OCI-LY1 (cell line): ENCODE data around the gene ZNF462.

Experiments used
- H2AFZ ChIP-seq: fragments of 200-600 bp; sonication (generic), shearing (Covaris generic); 2 replicates; pipeline ENCODE4 v1.6.0; 2014; ENCODE audit warnings: antibody characterized with exemption, mild to moderate bottlenecking, low read length
- H3F3A ChIP-seq: fragments of 200-600 bp; sonication (generic), shearing (Covaris generic); 2 replicates; pipeline ENCODE4 v1.6.0; 2014; ENCODE audit warnings: mild to moderate bottlenecking, antibody characterized with exemption, low read length, moderate library complexity; ENCODE audit not compliant: insufficient read depth
- H3K27ac ChIP-seq: fragments of 200-600 bp; sonication (generic); 2 replicates; pipeline ENCODE4 v1.5.1; 2014; ENCODE audit warnings: low read length, mixed run types, mild to moderate bottlenecking, low read depth; ENCODE audit not compliant: poor library complexity, severe bottlenecking
- H3K27me3 ChIP-seq: fragments of 200-600 bp; sonication (generic); 2 replicates; pipeline ENCODE4 v1.6.0; 2014; ENCODE audit warnings: antibody characterized with exemption, mild to moderate bottlenecking, low read length, moderate library complexity; ENCODE audit not compliant: insufficient read depth
- H3K36me3 ChIP-seq: fragments of 200-600 bp; sonication (generic); 2 replicates; pipeline ENCODE4 v1.6.1; 2014; ENCODE audit warnings: mild to moderate bottlenecking, antibody characterized with exemption, low read length, moderate library complexity, mixed read lengths; ENCODE audit not compliant: insufficient read depth
- H3K4me1 ChIP-seq: fragments of 200-600 bp; sonication (generic); 2 replicates; pipeline ENCODE4 v1.5.1; 2014; ENCODE audit warnings: mild to moderate bottlenecking, low read length, moderate library complexity; ENCODE audit not compliant: insufficient read depth, severe bottlenecking
- H3K4me2 ChIP-seq: fragments of 200-600 bp; sonication (generic), shearing (Covaris generic); 2 replicates; pipeline ENCODE4 v1.6.1; 2014; ENCODE audit warnings: low read length
- H3K4me3 ChIP-seq: fragments of 200-600 bp; sonication (generic); 2 replicates; pipeline ENCODE4 v1.5.1; 2014; ENCODE audit warnings: low read length, low read depth, mild to moderate bottlenecking, mixed read lengths; ENCODE audit not compliant: poor library complexity, severe bottlenecking
- H3K79me2 ChIP-seq: fragments of 200-600 bp; shearing (Covaris generic); 2 replicates; pipeline ENCODE4 v1.6.1; 2016; ENCODE audit warnings: mixed run types, low read length, mixed read lengths; ENCODE audit not compliant: insufficient read depth
- H3K9ac ChIP-seq: fragments of 200-600 bp; sonication (generic), shearing (Covaris generic); 2 replicates; pipeline ENCODE4 v1.6.1; 2014; ENCODE audit warnings: mild to moderate bottlenecking, low read length, mixed read lengths
- H3K9me2 ChIP-seq: fragments of 200-600 bp; sonication (generic), shearing (Covaris generic); 2 replicates; pipeline ENCODE4 v1.6.1; 2014; ENCODE audit warnings: low read depth, mild to moderate bottlenecking, low read length, mixed read lengths
- H3K9me3 ChIP-seq: fragments of 200-600 bp; shearing (Covaris generic); 2 replicates; pipeline ENCODE4 v1.6.1; 2014; ENCODE audit warnings: low read length, mixed read lengths
- H4K20me1 ChIP-seq: fragments of 200-600 bp; sonication (generic), shearing (Covaris generic); 2 replicates; pipeline ENCODE4 v1.6.0; 2016; ENCODE audit warnings: mild to moderate bottlenecking, low read length; ENCODE audit not compliant: insufficient read depth
- CTCF ChIP-seq: fragments of 200-600 bp; sonication (generic), shearing (Covaris generic); IDR thresholded peaks from 2 replicates; pipeline ENCODE4 v1.5.1; 2017; ENCODE audit warnings: mild to moderate bottlenecking, antibody characterized with exemption, low read length, moderate library complexity, mixed read lengths
- EZH2 ChIP-seq: fragments of 200-600 bp; sonication (generic), shearing (Covaris generic); IDR thresholded peaks from 2 replicates; pipeline ENCODE4 v1.8.0; 2017; ENCODE audit warnings: borderline replicate concordance, mixed run types, mild to moderate bottlenecking, antibody characterized with exemption, low read length, moderate library complexity, mixed read lengths

The ZNF462 gene

GRCh38 chr9:106918825-106919509 lies 56.0 kb downstream of the ZNF462 start:
- Histone ChIP-seq H3K79me2 (no peaks in the 10 kb centered on the region), H3K9me2 (no peaks in the 10 kb centered on the region), H2AFZ (no peak overlapping the region), H3K4me3 (no peak overlapping the region), H3K9ac (no peak overlapping the region), H4K20me1 (no peaks in the 10 kb centered on the region), H3K27ac (no peak overlapping the region), H3K36me3 (no peaks in the 10 kb centered on the region), H3K4me2 (no peak overlapping the region), H3F3A (no peaks in the 10 kb centered on the region), H3K9me3 (no peaks in the 10 kb centered on the region), H3K27me3 (no peaks in the 10 kb centered on the region), H3K4me1 (no peaks in the 10 kb centered on the region)
- no peak for TF ChIP-seq CTCF
- TF ChIP-seq EZH2, result no peak

GRCh38 chr9:106920091-106920490 lies 57.1 kb downstream of the ZNF462 start:
- H3K4me3 ChIP-seq, result no peak overlapping the region
- TF ChIP-seq CTCF (no peak), EZH2 (no peak)
- no peaks in the 10 kb centered on the region for H3F3A ChIP-seq
- H3K79me2 ChIP-seq, result no peaks in the 10 kb centered on the region
- H3K4me2 ChIP-seq, result no peak overlapping the region
- H4K20me1 ChIP-seq, result no peaks in the 10 kb centered on the region
- no peaks in the 10 kb centered on the region for H3K4me1 ChIP-seq
- H3K27ac ChIP-seq, result no peak overlapping the region
- H3K36me3 ChIP-seq, result no peaks in the 10 kb centered on the region
- no peaks in the 10 kb centered on the region for H3K9me2 ChIP-seq
- no peaks in the 10 kb centered on the region for H3K9me3 ChIP-seq
- H3K27me3 ChIP-seq, result no peaks in the 10 kb centered on the region
- H2AFZ ChIP-seq, result no peak overlapping the region
- no peak overlapping the region for H3K9ac ChIP-seq

GRCh38 chr9:106920701-106921283 lies 57.8 kb downstream of the ZNF462 start:
- H3K27ac ChIP-seq, result no peak overlapping the region
- no peak overlapping the region for H2AFZ ChIP-seq
- H3K27me3 ChIP-seq, result no peaks in the 10 kb centered on the region

More at GRCh38 chr9:106920701-106921283, 57.8 kb downstream of the ZNF462 start:
- Histone ChIP-seq H4K20me1 (no peaks in the 10 kb centered on the region), H3K4me3 (no peak overlapping the region), H3F3A (no peaks in the 10 kb centered on the region), H3K79me2 (no peaks in the 10 kb centered on the region), H3K9me2 (no peaks in the 10 kb centered on the region), H3K4me2 (no peak overlapping the region), H3K9me3 (no peaks in the 10 kb centered on the region), H3K9ac (no peak overlapping the region), H3K4me1 (no peaks in the 10 kb centered on the region), H3K36me3 (no peaks in the 10 kb centered on the region)
- TF ChIP-seq CTCF, result no peak
- no peak for TF ChIP-seq EZH2
